OCI-M2 (cell line): ENCODE results near the gene ZNF169.
"Not testable (repeated sequence)": the region's sequence is repeated elsewhere in the genome, so short reads cannot be mapped to it uniquely, and the experiment has no call there.

Experiments
- DNase-seq: peaks from one replicate; lab custom pipeline; 2025; ENCODE audit not compliant: unreplicated experiment; lab: John Stamatoyannopoulos, UW

ZNF169 gene

GRCh38 chr9:94341703-94342102 is 82.6 kb downstream of the ZNF169 start:
- not testable (repeated sequence) for DNase-seq

- not testable (repeated sequence) for DNase-seq
These were observed 88.4 kb downstream of the ZNF169 start for GRCh38 chr9:94347451-94347850.

- not testable (repeated sequence) for DNase-seq
These were observed 89.7 kb downstream of the ZNF169 start for GRCh38 chr9:94348754-94349153.
